ENCODE data around the gene RYR3. TPM values are rescaled to one million over a fixed set of nuclear protein-coding genes. Genes with fewer than 3 reads are reported as not detected.

The RYR3 gene
- total RNA-seq, 1 donor from 2014 or later, result 0.32 TPM

GRCh38 chr15:33515121-33515520 lies 204.4 kb downstream of the RYR3 start:
- H3K9me3 ChIP-seq, result no peaks in the 10 kb centered on the region
- no peaks in the 10 kb centered on the region for H3K4me1 ChIP-seq
- no peak overlapping the region for H3K4me3 ChIP-seq
- peaks cover 4% of the 10 kb centered on the region for H3K27me3 ChIP-seq (ENCODE audit: low read depth)
- no peaks in the 10 kb centered on the region for H3K36me3 ChIP-seq
- no peak overlapping the region for H3K27ac ChIP-seq
- intact Hi-C loops (cut with DNase I), result no loop called here
- no peak for TF ChIP-seq CTCF (IDR thresholded peaks at IDR 0.05)
- ATAC-seq (no peak), DNase-seq (no peak)

DNA sequence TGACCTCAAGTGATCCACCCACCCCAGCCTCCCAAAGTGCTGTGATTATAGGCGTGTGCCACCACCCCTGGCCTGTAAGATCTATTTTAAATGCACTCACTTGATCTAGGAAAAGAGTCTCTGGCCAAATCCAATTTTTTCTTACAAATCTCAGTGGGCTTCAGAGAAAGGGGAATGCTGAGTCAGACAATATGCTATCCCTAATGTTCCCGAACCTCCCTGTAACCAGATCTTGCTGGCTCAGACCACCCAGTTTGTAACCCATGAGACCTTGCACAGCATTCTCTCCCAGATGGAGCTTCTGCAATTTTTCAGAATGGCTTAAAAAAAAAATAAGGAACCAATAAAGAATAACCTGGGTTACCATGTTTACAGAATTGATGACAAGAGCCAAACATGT lies 205.8 kb downstream of the RYR3 start:
- Histone ChIP-seq H3K27ac (no peak overlapping the region), H3K4me3 (no peak overlapping the region), H3K9me3 (no peaks in the 10 kb centered on the region), H3K27me3 (ENCODE audit: low read depth) (peaks cover 4% of the 10 kb centered on the region), H3K4me1 (no peaks in the 10 kb centered on the region), H3K36me3 (no peaks in the 10 kb centered on the region)
- no peak for ATAC-seq
- intact Hi-C loops (cut with DNase I), result no loop called here
- TF ChIP-seq CTCF (IDR thresholded peaks at IDR 0.05), result no peak
- DNase-seq, result no peak

DNA sequence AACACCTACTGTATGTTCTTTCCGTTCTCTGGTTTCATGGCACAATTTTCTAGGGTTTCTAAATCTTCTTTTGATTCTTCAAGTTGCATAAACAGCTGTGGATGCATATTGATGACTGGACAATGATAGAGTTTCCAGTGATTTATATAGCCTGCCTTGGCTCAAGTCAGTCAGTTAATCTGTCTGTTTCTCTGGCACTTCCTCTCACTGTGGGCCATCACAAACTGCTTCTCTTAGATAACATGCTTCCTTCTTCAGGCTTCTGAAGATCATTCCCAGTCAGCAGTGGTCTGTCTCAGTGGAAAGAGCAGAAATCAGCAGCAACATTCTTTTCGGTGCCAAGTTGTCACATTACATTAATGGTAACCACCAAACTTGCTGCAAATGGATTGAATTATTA lies 207.2 kb downstream of the RYR3 start:
- DNase-seq, result no peak
- Histone ChIP-seq H3K36me3 (no peaks in the 10 kb centered on the region), H3K4me3 (no peak overlapping the region)

DNA sequence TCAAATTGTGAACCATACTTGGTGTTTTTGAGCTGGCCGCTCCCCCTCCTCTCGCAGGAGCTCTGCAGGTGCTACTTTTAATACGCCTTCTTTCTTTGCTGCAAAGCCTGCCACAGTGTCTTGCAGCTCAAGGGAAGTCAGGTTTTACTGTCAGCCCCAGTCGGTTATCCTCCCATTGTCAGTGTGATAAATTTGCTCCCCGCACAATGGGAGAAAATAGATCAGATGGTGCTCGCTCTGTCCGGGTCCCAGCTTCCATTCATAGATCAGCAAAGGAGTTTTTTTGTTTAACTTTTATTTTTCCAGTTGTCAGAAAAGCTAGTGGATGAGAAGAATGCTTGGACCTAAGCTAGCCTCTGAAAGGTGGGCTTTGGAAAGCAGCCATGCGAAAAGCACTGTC lies 207.7 kb downstream of the RYR3 start:
- TF ChIP-seq CTCF (IDR thresholded peaks at IDR 0.05), result no peak
- Histone ChIP-seq H3K4me3 (no peak overlapping the region), H3K27me3 (ENCODE audit: low read depth) (peaks cover 4% of the 10 kb centered on the region), H3K4me1 (no peaks in the 10 kb centered on the region), H3K9me3 (no peaks in the 10 kb centered on the region), H3K36me3 (no peaks in the 10 kb centered on the region), H3K27ac (no peak overlapping the region)
- no peak for ATAC-seq
- no peak for DNase-seq
- intact Hi-C loops (cut with DNase I), result no loop called here

More for the DNA sequence above, 207.2 kb downstream of the RYR3 start:
- Histone ChIP-seq H3K27me3 (ENCODE audit: low read depth) (peaks cover 4% of the 10 kb centered on the region), H3K9me3 (no peaks in the 10 kb centered on the region), H3K4me1 (no peaks in the 10 kb centered on the region), H3K27ac (no peak overlapping the region)
- no peak for TF ChIP-seq CTCF (IDR thresholded peaks at IDR 0.05)
- intact Hi-C loops (cut with DNase I), result no loop called here
- ATAC-seq, result no peak

- Histone ChIP-seq H3K36me3 (no peaks in the 10 kb centered on the region), H3K27me3 (ENCODE audit: low read depth) (no peaks in the 10 kb centered on the region), H3K4me1 (no peaks in the 10 kb centered on the region), H3K4me3 (no peak overlapping the region), H3K9me3 (no peaks in the 10 kb centered on the region), H3K27ac (no peak overlapping the region)
- ATAC-seq, result no peak
- DNase-seq, result no peak
- intact Hi-C loops (cut with DNase I), result no loop called here
- no peak for TF ChIP-seq CTCF (IDR thresholded peaks at IDR 0.05)
These were observed 213.5 kb downstream of the RYR3 start for GRCh38 chr15:33524274-33524673.

DNA sequence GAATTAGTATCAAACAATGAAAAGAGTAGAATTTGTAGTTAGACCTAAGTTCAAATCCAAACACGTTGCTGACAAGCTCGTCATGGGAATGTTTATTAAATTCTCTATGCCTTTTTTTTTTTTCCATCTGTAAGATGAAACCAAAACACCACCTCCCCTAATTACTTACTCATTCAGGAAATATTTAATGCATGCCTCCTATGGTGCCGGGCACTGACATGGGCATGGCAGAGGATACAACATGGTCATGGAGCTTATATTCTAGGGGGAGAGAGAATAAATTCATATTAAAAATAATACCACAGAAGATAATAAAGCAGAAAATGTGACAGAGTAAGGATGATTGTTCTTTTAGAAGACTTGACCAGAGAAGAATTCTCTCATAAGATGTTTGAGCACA lies 215.8 kb downstream of the RYR3 start:
- no peak for ATAC-seq
- no peak for DNase-seq
- H3K4me3 ChIP-seq, result no peak overlapping the region
- no peaks in the 10 kb centered on the region for H3K4me1 ChIP-seq
- H3K36me3 ChIP-seq, result no peaks in the 10 kb centered on the region
- no peak for TF ChIP-seq CTCF (IDR thresholded peaks at IDR 0.05)
- intact Hi-C loops (cut with DNase I), result no loop called here
- H3K9me3 ChIP-seq, result no peaks in the 10 kb centered on the region
- no peak overlapping the region for H3K27ac ChIP-seq
- no peaks in the 10 kb centered on the region for H3K27me3 ChIP-seq (ENCODE audit: low read depth)
